Thoracic aorta (tissue), 2 donors: ENCODE results near the gene CCDC148. TPM values are rescaled to one million over a fixed set of nuclear protein-coding genes. Genes with fewer than 3 reads are reported as not detected.
"Not testable (repeated sequence)": the region's sequence is repeated elsewhere in the genome, so short reads cannot be mapped to it uniquely, and the experiment has no call there.

Experiments
- ATAC-seq: fragments of 150-250 bp; one replicate; pipeline ENCODE4 v1.8.0; 2017; ENCODE audit warnings: low read depth; ENCODE audit not compliant: insufficient number of reproducible peaks, low FRiP score
- DNase-seq: peaks from one replicate; pipeline ENCODE4 v3.0.0-alpha.2; 2020; ENCODE audit warnings: low spot score
- H3K27ac ChIP-seq, 2 donors: fragments of 200-600 bp; sonication (generic); 1 replicate in 1 of 2; 2 replicates in 1 of 2; pipeline ENCODE4 v1.5.1; 2016; ENCODE audit warnings: mild to moderate bottlenecking in 2 of 2, moderate library complexity in 2 of 2
- H3K27me3 ChIP-seq: fragments of 200-600 bp; sonication (generic); replicated peaks from 2 replicates; pipeline ENCODE4 v1.6.0; 2016; ENCODE audit warnings: mild to moderate bottlenecking; ENCODE audit not compliant: insufficient read depth
- H3K36me3 ChIP-seq: fragments of 200-600 bp; sonication (generic); one replicate; pipeline ENCODE4 v1.5.1; 2016
- H3K4me1 ChIP-seq, 2 donors: fragments of 200-600 bp; sonication (generic); 1 replicate in 1 of 2; 2 replicates in 1 of 2; pipeline versions ENCODE4 v1.5.1 to v1.6.0; 2016; ENCODE audit warnings: low read depth in 2 of 2, mild to moderate bottlenecking in 1 of 2; ENCODE audit not compliant: control insufficient read depth in 1 of 2
- H3K4me3 ChIP-seq: fragments of 200-600 bp; sonication (generic); 2 replicates; pipeline ENCODE4 v1.5.1; 2016; ENCODE audit warnings: mild to moderate bottlenecking
- H3K9me3 ChIP-seq: fragments of 200-600 bp; sonication (generic); 2 replicates; pipeline ENCODE4 v1.5.1; 2016
- CTCF ChIP-seq: fragments of 200-600 bp; sonication (generic); IDR thresholded peaks from one replicate; pipeline ENCODE4 v1.5.1; 2019; ENCODE audit warnings: antibody characterized with exemption
- total RNA-seq, 2 donors: library from RNA; depleted of rRNA; stranded (reverse); fragments of >200 nt; gene quantifications; one replicate each; pipeline versions ENCODE4 v1.1.0 to v1.2.3, GENCODE V29; 2016

Gene CCDC148
- total RNA-seq, 2 donors from 2014 or later, result 0.71 TPM; not detected in 1

DNA sequence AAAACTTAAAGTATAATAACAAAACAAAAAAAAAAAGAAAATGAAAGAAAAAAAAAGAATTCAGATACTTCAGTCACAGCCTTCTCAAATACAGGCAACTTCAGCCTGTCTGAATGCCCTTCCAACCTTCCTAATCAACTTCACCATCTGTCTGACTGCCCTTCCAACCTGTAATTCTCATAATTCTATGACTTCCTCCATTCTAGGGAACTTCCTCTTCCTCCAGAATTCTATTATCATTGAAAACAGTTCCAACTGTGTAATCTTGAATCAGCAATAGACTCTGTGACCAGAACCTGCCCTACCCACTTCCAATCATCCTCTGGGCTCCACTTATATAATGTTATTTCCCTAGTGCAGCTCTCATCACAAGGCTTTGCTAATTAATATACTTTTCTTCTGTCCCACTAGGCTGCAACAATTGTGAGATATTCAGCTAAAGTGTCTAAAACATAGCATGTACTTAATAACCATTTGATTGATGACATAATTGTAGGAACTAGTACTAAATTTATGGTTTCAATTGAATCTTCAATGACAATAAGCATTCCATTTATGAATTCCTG, 227.5 kb downstream of the CCDC148 start:
- no peaks in the 10 kb centered on the region for H3K27me3 ChIP-seq
- H3K27ac ChIP-seq, result no peak overlapping the region
- H3K36me3 ChIP-seq, result no peaks in the 10 kb centered on the region
- H3K4me1 ChIP-seq, result no peaks in the 10 kb centered on the region
- DNase-seq (no peak), ATAC-seq (no peak)
- no peak for TF ChIP-seq CTCF
- H3K9me3 ChIP-seq, result no peaks in the 10 kb centered on the region
- no peak overlapping the region for H3K4me3 ChIP-seq

- ATAC-seq, H3K36me3 ChIP-seq, H3K27me3 ChIP-seq, H3K4me1 ChIP-seq, H3K9me3 ChIP-seq, DNase-seq, H3K27ac ChIP-seq, H3K4me3 ChIP-seq: not testable (repeated sequence)
Observed at GRCh38 chr2:158223066-158223465, 233.5 kb downstream of the CCDC148 start.

DNA sequence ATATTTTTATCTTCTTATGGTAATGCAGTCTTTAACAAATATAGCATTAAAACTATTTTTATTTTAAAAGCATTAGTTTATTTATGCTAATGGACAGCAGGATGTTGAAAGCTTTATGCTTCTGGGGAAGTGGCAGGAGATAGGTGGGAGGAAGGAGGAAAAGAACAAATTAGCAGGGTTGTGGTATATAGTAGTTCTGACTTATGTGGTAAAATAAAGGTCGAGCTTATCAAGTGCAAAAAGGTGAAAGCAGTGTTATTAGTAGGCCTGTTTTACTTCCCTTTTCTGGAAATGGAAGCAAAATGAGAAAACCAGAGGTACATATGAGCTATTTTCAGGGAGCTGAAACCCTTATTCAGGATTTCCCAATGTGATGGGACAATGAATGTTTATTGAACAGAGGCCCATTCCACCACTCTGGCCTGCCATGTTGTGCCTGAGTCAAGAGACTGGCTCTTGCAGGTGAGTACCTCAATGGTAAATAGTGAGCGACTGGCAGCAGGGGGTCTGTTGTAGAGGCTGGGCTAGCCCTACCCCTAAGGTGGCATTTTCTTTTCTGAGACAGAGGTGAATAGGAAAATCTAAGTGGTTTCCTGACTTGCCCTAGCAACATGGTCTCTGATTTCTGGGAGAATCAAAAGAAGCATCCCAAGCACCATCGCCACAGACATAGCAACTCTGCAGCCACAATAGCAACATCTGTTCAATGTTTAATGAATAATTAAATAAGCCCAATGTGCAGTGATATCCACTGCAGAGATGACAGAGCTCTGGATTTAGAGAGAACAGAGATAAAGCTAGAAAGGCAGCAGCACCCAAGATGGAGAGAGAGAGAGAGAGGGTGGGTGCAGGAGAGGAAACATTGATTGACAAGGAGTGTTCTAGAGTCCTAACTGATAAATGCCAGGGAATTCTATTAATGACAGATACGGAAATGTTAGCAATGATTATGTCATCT, 235.2 kb downstream of the CCDC148 start:
- no peak for DNase-seq
- ATAC-seq, result no peak

GRCh38 chr2:158217593-158217992, 239.0 kb downstream of the CCDC148 start:
- H3K27me3 ChIP-seq, result no peaks in the 10 kb centered on the region
- no peak for ATAC-seq
- H3K4me3 ChIP-seq, result no peak overlapping the region
- H3K9me3 ChIP-seq, result no peaks in the 10 kb centered on the region
- H3K27ac ChIP-seq, result no peak overlapping the region
- H3K4me1 ChIP-seq, result no peaks in the 10 kb centered on the region
- H3K36me3 ChIP-seq, result no peaks in the 10 kb centered on the region
- no peak for DNase-seq
- no peak for TF ChIP-seq CTCF

More for the DNA sequence above, 235.2 kb downstream of the CCDC148 start:
- Histone ChIP-seq H3K27ac (no peak overlapping the region), H3K9me3 (no peaks in the 10 kb centered on the region), H3K4me1 (no peaks in the 10 kb centered on the region), H3K4me3 (no peak overlapping the region), H3K36me3 (no peaks in the 10 kb centered on the region), H3K27me3 (no peaks in the 10 kb centered on the region)
- TF ChIP-seq CTCF, result no peak

- no peaks in the 10 kb centered on the region for H3K4me1 ChIP-seq
- H3K27me3 ChIP-seq, result no peaks in the 10 kb centered on the region
- H3K36me3 ChIP-seq, result no peaks in the 10 kb centered on the region
- H3K4me3 ChIP-seq, result no peak overlapping the region
- DNase-seq, result no peak
- no peaks in the 10 kb centered on the region for H3K9me3 ChIP-seq
- no peak for ATAC-seq
- TF ChIP-seq CTCF, result no peak
- H3K27ac ChIP-seq, result no peak overlapping the region
Observed at GRCh38 chr2:158214431-158214830, 242.1 kb downstream of the CCDC148 start.
